PC-9 (cell line): ENCODE measurements around the gene MOCOS. TPM values are rescaled to one million over a fixed set of nuclear protein-coding genes. Genes with fewer than 3 reads are reported as not detected.

Experiments
- BruUV-seq: library from RNA; stranded (reverse); fragments of 400-500 nt; replicated peaks from 2 replicates; lab custom pipeline; 2021; lab: Mats Ljungman, UMichigan
- CTCF ChIA-PET: fragments of 300-600 bp; sonication (Branson Sonifier 250); formaldehyde crosslinking; loops from one replicate; lab custom pipeline; 2022; ENCODE audit warnings: antibody characterized with exemption; lab: Charles Lee
- POLR2A ChIA-PET: fragments of 300-600 bp; sonication (Branson Sonifier 250); formaldehyde crosslinking; loops from one replicate; lab custom pipeline; 2022; ENCODE audit warnings: antibody characterized with exemption; ENCODE audit not compliant: unreplicated experiment; lab: Charles Lee
- DNase-seq, 2 experiments: peaks; one replicate each; pipeline versions ENCODE4 v3.0.0 to v3.0.0-alpha.2; 2015 to 2022; ENCODE audit warnings: mixed read lengths in 1 of 2
- H2AFZ ChIP-seq: fragments of 200-600 bp; sonication (generic); 2 replicates; pipeline ENCODE4 v1.8.1; 2017; ENCODE audit warnings: antibody characterized with exemption
- H3F3A ChIP-seq: fragments of 200-600 bp; sonication (generic); 2 replicates; pipeline ENCODE4 v1.8.1; 2017; ENCODE audit warnings: antibody characterized with exemption, mild to moderate bottlenecking, low read depth; ENCODE audit not compliant: insufficient read depth
- H3K27ac ChIP-seq: fragments of 200-600 bp; sonication (generic); 2 replicates; pipeline ENCODE4 v1.6.1; 2016; ENCODE audit warnings: mixed run types
- H3K27me3 ChIP-seq: fragments of 200-600 bp; sonication (generic); 2 replicates; pipeline ENCODE4 v1.6.1; 2016; ENCODE audit warnings: low read depth, mixed run types; ENCODE audit not compliant: insufficient read depth
- H3K36me3 ChIP-seq: fragments of 200-600 bp; sonication (generic); 2 replicates; pipeline ENCODE4 v1.6.1; 2016; ENCODE audit warnings: low read depth, mixed run types
- H3K4me1 ChIP-seq: fragments of 200-600 bp; sonication (generic); replicated peaks from 2 replicates; pipeline ENCODE4 v1.6.1; 2016; ENCODE audit warnings: mixed run types; ENCODE audit not compliant: insufficient read depth
- H3K4me2 ChIP-seq: fragments of 200-600 bp; sonication (generic); 2 replicates; pipeline ENCODE4 v1.6.1; 2017; ENCODE audit warnings: mixed run types
- H3K4me3 ChIP-seq: fragments of 200-600 bp; sonication (generic); 2 replicates; pipeline ENCODE4 v1.6.1; 2016; ENCODE audit warnings: mixed run types
- H3K79me2 ChIP-seq: fragments of 200-600 bp; sonication (generic); 2 replicates; pipeline ENCODE4 v1.6.1; 2017; ENCODE audit warnings: low read depth, mixed run types
- H3K9me2 ChIP-seq: fragments of 200-600 bp; sonication (generic); 2 replicates; pipeline ENCODE4 v1.8.1; 2017; ENCODE audit warnings: mild to moderate bottlenecking; ENCODE audit not compliant: insufficient read depth
- H3K9me3 ChIP-seq: fragments of 200-600 bp; sonication (generic); 2 replicates; pipeline ENCODE4 v1.8.1; 2016; ENCODE audit warnings: low read depth; ENCODE audit not compliant: insufficient read depth
- H4K20me1 ChIP-seq: fragments of 200-600 bp; sonication (generic); 2 replicates; pipeline ENCODE4 v1.8.1; 2017; ENCODE audit not compliant: insufficient read depth
- CTCF ChIP-seq: fragments of 200-600 bp; sonication (generic); conservative IDR thresholded peaks from 2 replicates; pipeline ENCODE4 v1.6.1; 2017; ENCODE audit warnings: mixed run types, antibody characterized with exemption, mild to moderate bottlenecking, moderate library complexity
- EZH2 ChIP-seq: fragments of 200-600 bp; sonication (generic); IDR thresholded peaks from 2 replicates; pipeline ENCODE4 v1.8.0; 2017; ENCODE audit warnings: antibody characterized with exemption, low read depth
- intact Hi-C: fragments of 100-400 bp; cut with micrococcal nuclease; formaldehyde crosslinking; loops from one replicate; pipeline ENCODE4 v1.10.0; 2022; ENCODE audit not compliant: unreplicated experiment
- total RNA-seq: library from RNA; stranded (reverse); gene quantifications from 2 replicates; pipeline ENCODE4 v1.2.3, GENCODE V29; 2021

Gene MOCOS
- total RNA-seq, 1 experiment from 2014 or later, result 30.4 TPM

GRCh38 chr18:36185157-36185556, 2.1 kb upstream of the MOCOS start:
- Histone ChIP-seq H3K4me1 (peaks cover 18% of the 10 kb centered on the region), H3F3A (0 out of 2 replicates have a peak, but pooled peaks cover 3% of the 10 kb centered on the region), H3K36me3 (peaks cover 9% of the 10 kb centered on the region; the same call in 1 of the 2 replicates), H3K27ac (no peak overlapping the region), H3K9me2 (no peaks in the 10 kb centered on the region), H3K4me3 (no peak overlapping the region), H3K27me3 (no peaks in the 10 kb centered on the region), H3K4me2 (no peak overlapping the region), H4K20me1 (peaks cover 1% of the 10 kb centered on the region; the same call in 1 of the 2 replicates), H3K9me3 (no peaks in the 10 kb centered on the region), H3K79me2 (peaks cover 27% of the 10 kb centered on the region), H2AFZ (no peak overlapping the region)
- ChIA-PET CTCF (no interaction called here), POLR2A (no interaction called here)
- BruUV-seq, result no TSS peak
- no peak for DNase-seq
- TF ChIP-seq CTCF (no peak), EZH2 (no peak)
- intact Hi-C loops, result no loop called here

DNA sequence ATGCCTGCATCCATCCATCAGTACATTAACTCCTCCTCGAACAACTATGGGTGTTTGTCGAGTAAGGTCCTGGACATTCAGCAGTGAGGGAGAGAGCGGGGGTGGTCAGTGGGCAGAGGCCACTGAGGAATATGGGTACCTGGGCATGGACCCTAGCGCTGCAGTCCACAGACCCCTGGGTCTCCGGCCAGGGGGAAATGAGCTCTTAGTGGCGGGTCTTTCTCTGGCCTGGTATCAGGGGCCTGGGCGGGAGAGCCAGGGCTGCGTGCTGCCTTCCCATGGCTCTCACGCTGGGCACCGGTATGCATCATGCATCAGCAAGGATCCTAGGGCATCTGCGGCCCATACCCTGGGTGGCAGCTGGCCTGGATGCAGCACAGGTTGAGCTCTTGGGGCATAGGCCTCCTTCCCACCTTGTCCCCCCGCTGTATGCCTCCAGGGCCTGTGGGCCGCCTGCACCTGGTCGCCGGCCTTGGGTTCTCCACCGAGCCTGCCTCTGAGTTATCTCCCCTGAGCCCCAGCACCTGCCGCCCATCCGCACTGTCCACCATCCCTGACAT, 1.3 kb upstream of the MOCOS start:
- Histone ChIP-seq H2AFZ (no peak overlapping the region), H3K9me3 (no peaks in the 10 kb centered on the region), H3K4me2 (no peak overlapping the region; the same call in 1 of the 2 replicates), H3K4me3 (no peak overlapping the region), H3K4me1 (peaks cover 21% of the 10 kb centered on the region), H4K20me1 (peaks cover 5% of the 10 kb centered on the region; the same call in 1 of the 2 replicates), H3K36me3 (peaks cover 11% of the 10 kb centered on the region), H3K79me2 (peaks cover 35% of the 10 kb centered on the region), H3K27ac (no peak overlapping the region), H3K27me3 (no peaks in the 10 kb centered on the region), H3K9me2 (no peaks in the 10 kb centered on the region), H3F3A (0 out of 2 replicates have a peak, but pooled peaks cover 3% of the 10 kb centered on the region)
- CTCF ChIA-PET, result no interaction called here
- DNase-seq, result no peak
- no peak for TF ChIP-seq CTCF
- no peak for TF ChIP-seq EZH2
- intact Hi-C loops, result no loop called here
- POLR2A ChIA-PET, result no interaction called here
- no TSS peak for BruUV-seq

- POLR2A ChIA-PET, result no interaction called here
- Histone ChIP-seq H2AFZ (peak overlapping the region; percentile 82), H3K27ac (peak overlapping the region; percentile 98; the same call in 1 of the 2 replicates), H3K4me3 (peak overlapping the region; percentile 85), H3K27me3 (no peaks in the 10 kb centered on the region), H3K4me1 (peaks cover 21% of the 10 kb centered on the region), H3K36me3 (peaks cover 14% of the 10 kb centered on the region), H3K79me2 (peaks cover 42% of the 10 kb centered on the region), H3K4me2 (peak overlapping the region; percentile 82), H3F3A (0 out of 2 replicates have a peak, but pooled peaks cover 3% of the 10 kb centered on the region), H3K9me3 (no peaks in the 10 kb centered on the region), H3K9me2 (no peaks in the 10 kb centered on the region), H4K20me1 (peaks cover 5% of the 10 kb centered on the region; the same call in 1 of the 2 replicates)
- TSS peak; percentile 27 for BruUV-seq
- CTCF ChIA-PET, result no interaction called here
- intact Hi-C loops, result no loop called here
- DNase-seq, result peak in 1 of 2 experiments; percentile 21
- TF ChIP-seq CTCF, result no peak
- TF ChIP-seq EZH2, result no peak
Measured at GRCh38 chr18:36186461-36187192, 670 bp upstream of the MOCOS start.
